GM19468 (cell line): Measurements from ENCODE around the gene TP63.
A peak's percentile ranks its signal among the peaks of the same experiment; 100 is the strongest.
"Not testable (repeated sequence)": the region's sequence is repeated elsewhere in the genome, so short reads cannot be mapped to it uniquely, and the experiment has no call there.

Source experiments
- ATAC-seq: cut with Tn5 transposase; IDR thresholded peaks from one replicate; pipeline ENCODE4 v1.9.1; 2021; ENCODE audit warnings: mild to moderate bottlenecking, moderate library complexity, moderate number of reproducible peaks; ENCODE audit not compliant: unreplicated experiment; ENCODE audit errors: extremely low read depth

The TP63 gene

DNA sequence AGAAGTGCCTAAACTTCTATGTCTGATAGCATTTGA is at the start of gene TP63:
Gene TP63 (plus strand): TSS at position 17 of the 36 bp plus-strand sequence. CDS start 127 bp downstream, outside the sequence.
- ATAC-seq = no peak

DNA sequence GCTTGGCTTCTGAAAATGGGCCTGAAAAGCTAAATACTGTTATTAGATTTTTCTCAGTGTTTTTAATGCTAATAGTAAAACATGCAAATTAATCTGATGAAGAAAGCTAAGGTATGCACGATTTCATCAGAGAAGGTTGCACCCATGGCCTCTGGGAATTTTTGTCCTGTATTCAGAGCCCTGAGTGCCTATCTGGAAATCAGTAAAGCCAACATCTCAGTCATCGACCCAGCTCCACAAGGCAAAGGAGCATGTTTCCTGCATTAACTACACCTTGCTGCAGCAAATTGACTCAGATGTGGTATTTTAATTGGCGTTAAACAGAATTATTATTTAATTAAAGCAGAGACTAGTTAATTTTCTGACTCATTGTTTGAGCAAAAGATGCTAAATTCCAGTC is 49.0 kb upstream of the TP63 start:
- ATAC-seq = no peak

DNA sequence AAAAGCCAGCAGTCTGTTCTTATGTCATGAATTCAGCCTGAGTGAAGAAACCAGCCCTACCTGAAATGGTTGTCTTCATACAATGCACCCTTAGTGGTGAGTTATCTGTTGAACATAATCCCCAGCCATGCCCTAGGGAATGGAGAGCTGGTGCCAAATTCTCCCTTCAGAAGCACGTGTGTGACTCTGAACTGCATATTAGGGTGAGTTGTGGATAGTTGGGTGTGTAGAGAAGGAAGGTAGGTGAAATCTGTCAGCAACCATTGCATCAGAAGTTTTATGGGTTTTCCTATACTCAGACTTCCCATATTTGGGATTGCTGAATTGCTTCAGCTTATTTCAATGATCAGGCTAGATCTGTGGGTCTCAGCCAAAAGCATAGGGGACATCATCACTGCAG is 46.5 kb upstream of the TP63 start:
- no peak for ATAC-seq

DNA sequence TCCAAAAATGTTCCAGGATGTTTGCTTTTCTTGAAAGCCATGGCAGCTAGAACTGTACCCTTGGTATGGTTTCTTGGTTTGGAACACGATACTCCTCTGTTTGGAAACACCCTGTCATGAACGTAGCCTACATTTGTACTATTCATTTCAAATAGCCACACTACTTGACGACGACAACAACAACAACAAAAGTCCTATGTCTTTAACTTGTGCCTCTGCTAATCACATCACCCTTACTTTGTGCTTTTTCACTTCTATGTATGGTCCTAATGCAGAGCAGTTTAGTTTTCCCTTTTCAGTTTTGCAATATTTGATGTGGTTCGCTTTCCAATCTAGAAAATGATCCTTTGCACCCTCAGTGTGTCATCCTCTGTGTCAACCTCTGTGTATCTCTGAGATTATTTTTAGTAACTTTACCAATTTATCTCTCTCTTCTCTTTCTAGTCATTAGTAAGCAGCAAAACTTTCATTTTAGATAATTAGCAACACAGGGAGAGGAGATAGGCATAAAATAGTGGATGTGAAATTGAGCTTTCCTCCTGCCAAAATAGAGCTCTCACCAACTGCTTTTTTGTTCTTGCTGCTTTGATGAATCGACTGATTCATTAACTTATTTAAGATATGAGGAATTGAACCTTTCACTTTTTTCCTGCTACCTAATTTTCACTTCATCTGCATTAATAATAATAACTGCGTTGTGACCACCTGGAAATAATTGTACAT is 44.1 kb upstream of the TP63 start:
- peak; percentile 14 for ATAC-seq

DNA sequence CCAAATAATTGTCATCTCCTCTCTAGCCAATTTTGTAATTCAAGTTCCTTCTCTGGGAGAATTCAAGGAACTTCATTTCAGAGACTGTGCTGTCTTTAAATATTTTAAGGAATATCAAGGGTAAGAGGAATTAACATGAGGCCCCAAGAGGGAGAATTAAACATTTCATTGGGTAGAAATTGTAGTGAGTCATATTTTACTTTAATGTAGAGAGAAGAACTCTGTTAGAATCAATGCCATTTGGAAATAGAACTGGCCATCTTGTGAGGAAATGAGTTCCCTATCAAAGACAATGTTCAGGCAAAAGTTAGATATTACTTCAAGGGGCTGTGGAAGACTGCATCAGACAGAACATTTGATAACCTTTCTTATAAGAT is 43.5 kb upstream of the TP63 start:
- ATAC-seq = no peak

DNA sequence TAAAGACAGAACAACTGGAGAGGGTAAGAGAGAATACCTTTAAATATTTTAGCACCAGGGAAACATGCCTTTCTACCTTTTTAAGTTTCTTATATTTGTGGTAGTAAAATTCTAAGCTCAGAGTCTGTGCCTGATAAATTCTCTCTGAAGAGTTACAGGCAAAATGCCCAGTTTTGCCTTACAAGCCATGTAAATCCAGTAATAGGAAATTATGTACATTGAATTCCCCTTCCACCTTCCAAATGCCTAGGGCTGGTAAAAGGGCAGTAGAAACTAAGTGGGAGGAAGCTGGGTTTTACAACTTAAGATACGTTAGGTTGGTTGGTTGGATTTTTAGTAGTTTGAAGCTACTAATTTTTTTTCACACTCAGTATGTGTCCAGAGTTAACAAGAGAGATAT is 43.1 kb upstream of the TP63 start:
- ATAC-seq = no peak

DNA sequence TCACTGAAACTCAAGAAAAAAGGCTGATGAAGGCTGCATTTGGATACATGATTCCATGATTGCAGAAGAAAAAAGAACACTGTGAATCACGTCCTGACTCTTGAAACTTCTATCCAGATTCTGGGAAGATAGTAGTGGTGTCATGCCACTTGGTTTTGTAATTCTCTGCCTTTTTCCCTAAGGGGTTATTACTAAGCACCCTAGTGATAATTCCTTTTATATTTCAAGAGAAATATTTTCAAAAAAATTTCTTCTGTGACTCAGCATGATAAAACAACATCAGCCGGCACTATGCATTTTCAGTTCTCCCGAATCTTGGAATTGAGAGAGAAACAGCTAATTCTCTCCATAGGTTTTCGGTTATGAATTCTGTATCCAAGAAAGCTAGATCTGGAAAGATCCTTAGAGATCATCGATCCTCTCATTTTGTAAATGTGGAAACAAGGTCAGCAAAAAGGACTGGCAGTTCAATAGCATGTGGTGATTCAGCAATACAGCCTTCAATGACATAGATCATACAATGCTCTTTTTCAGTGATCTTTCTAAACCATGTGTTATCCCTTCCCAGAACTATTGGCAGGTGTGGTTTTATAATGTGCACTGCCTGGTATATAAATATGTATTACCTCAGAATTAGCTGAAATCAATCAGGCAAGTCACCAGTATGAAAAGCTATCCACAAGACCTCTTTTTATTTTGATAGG is 42.6 kb upstream of the TP63 start:
- no peak for ATAC-seq

DNA sequence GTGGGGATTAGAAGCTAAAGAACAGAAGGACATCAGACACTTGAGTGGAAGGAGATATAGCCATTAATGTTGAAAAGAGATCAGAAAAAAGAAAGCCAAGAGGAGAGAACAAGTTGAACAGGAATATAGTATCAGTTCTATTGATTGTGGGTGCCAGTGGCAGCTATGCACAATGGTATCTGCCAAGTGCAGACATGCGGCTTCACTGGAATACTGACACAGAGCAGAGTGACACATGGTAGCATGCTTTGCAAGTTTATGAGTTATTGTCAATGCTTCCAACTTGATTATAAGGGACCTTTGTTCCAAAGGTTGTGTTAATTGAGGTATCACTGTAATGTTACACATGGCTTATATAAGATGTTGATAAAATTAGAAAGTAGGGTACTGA is 42.0 kb upstream of the TP63 start:
- no peak for ATAC-seq

DNA sequence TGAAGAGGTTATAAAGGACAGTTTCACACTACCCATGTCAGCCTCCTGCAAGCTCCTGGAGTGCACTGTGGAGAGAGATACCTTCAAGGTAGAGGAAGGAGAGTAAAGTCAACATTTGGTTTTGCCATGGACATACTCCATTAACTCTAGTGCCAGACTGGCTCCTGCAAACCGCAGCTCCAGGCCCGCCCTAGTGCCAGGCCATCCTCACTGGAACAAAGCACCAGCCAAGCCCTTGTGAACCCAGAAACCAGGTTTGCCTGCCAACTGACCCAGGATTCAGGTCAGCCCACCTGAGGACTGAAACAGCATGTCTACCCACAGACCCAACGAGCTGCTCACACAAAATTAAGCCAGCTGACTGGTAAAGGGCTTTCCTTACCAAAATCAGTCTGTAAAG is 41.0 kb upstream of the TP63 start:
- no peak for ATAC-seq

DNA sequence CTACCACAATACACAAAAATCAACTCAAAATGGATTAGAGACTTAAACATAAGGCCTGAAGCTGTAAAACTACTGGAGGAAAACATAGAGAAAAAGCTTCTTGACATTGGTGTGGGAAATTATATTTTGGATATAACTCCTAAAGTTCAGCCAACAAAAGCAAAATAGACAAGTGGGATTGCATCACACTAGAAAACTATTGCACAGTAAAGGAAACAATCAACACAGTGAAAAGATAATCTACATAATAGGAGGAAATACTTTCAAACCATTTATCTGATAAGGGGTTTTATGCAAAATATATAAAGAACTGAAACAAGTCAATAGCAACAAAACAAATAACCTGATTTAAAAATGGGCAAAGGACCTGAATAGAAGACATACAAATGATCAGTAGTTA is 37.6 kb upstream of the TP63 start:
- ATAC-seq = no peak

DNA sequence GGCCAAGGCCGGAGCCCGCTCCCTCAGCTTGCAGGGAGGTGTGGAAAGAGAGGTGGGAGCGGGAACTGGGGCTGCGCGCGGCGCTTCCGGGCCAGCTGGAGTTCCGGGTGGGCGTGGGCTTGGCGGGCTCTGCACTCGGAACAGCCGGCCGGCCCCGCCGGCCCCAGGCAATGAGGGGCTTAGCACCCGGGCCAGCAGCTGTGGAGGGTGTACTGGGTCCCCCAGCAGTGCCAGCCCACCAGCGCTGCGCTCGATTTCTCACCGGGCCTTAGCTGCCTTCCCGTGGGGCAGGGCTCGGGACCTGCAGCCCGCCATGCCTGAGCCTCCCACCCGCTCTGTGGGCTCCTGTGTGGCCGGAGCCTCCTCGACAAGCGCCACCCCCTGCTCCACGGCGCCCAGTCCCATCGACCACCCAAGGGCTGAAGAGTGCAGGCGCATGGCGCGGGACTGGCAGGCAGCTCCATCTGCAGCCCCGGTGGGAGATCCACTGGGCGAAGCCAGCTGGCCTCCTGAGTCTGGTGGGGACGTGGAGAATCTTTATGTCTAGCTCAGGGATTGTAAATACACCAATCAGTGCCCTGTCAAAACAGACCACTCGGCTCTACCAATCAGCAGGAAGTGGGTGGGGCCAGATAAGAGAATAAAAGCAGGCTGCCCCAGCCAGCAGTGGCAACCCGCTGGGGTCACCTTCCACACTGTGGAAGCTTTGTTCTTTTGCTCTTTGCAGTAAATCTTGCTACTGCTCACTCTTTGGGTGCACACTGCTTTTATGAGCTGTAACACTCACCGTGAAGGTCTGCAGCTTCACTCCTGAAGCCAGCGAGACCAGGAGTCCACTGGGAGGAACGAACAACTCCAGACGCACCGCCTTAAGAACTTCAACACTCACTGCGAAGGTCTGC is 34.9 kb upstream of the TP63 start:
- not testable (repeated sequence) for ATAC-seq

DNA sequence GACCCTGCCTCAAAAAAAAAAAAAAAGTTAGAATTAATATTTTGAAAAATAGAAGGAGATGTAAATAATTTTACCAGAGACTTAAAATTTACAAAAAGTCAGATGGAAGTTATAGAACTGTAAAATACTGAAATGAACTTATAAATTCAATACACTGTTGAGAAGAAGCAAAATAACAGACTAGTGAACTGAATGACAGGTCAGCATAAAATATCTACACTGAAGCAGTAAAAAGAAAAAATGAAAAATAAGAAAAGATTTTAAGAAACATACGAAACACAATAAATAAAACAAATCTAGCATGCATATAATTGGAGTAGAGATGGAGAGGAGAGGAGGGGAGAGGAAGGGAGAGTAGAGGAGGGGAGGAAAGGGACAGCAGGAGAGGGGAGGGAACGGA is 33.3 kb upstream of the TP63 start:
- ATAC-seq = no peak

DNA sequence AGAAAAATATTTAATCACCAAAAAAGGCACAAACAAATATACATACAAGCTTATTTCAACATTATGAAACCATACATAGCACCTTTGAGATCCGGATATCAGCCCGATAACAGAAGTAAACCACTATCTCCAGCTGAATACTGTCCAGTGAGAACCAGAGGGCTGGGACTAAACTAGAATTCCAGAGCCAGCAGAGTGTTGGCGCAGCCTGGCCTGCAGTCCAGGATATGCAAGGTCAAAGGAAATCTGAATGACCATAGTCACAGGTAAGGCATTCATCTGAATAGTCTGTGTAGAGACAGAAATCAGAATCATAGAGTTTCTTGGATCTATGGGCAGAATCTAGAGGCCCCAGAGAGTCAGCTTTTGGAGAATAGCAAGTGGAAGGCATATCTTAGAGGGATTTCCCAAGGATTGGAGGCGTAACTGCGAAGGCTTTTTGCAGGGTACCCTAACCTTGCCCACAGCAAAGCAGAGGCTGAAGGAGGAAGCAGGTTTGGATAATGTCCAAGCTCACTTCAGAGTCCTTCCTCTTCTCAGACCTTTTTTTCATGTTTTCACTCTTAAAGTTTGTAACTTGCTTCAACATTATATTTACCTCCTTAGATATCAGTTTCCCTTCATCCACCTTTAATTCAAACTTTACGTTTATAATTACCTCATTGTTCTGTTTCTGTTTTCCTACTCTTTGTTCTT is 32.5 kb upstream of the TP63 start:
- no peak for ATAC-seq

DNA sequence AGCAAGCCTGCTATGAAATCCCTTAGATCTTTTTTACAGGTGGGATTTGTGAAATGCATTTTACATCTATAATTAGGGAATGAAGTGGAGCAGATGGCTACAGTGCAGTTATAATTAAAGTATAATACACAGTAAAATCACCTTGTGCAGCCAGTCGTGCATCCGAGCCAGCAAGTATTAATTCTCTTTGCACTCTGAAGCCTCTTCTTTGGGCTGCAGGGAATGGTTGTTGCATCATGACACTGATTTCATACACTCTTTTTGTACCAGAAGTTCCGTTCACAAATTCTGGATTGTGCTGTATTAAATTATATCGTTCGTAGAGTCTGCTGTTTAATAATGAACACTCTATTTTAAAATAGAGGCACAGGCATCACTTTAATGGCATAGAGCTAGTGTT is 28.7 kb upstream of the TP63 start:
- no peak for ATAC-seq

DNA sequence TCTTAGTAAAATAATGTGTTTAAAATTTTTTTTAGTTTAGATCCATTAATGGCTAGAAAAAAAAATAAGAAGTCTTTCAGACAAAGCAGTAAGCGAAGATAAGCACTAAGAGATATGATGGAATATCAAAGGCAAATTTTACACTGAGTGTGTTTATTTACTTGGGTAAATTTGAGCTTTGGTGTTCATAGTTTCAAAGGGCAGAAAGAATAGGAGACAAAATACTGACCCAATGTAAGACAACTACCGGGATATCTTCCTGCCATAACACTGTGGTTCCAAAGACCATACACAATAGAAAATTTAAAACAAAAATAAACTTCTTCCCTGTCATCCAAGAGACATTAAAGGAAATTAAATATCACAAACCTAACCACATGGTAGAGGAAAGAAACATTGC is 25.5 kb upstream of the TP63 start:
- ATAC-seq = no peak

DNA sequence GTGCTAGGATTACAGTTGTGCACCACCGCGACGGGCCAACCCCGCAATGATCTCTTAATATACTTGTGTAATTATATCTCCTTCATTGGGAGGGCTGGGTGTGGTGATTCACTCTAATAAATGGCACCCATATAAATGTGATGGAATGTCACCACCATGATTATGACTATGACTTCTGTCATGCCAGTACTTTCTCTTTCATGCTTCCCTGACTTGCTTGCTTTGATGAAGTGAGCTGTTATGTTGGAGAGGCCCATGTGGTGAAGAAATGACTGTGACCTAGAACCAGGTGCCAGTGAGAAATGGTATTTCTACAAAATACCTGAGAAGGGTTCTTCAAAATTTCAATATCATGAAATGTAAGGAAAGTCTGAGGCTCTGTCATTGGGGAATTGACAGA is 24.4 kb upstream of the TP63 start:
- ATAC-seq = no peak

DNA sequence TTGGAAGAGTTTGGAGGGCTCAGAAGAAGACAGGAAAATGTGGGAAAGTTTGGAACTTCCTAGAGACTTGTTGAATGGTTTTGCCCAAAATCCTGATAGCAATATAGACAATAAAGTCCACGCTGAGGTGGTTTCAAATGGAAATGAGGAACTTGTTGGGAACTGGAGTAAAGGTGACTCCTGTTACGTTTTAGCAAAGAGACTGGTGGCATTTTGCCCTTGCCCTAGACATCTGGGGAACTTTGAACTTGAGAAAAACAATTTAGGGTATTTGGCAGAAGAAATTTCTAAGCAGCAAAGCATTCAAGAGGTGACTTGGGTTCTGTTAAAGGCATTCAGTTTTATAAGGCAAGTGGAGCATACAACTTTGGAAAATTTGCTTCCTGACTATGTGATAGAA is 18.5 kb upstream of the TP63 start:
- not testable (repeated sequence) for ATAC-seq

DNA sequence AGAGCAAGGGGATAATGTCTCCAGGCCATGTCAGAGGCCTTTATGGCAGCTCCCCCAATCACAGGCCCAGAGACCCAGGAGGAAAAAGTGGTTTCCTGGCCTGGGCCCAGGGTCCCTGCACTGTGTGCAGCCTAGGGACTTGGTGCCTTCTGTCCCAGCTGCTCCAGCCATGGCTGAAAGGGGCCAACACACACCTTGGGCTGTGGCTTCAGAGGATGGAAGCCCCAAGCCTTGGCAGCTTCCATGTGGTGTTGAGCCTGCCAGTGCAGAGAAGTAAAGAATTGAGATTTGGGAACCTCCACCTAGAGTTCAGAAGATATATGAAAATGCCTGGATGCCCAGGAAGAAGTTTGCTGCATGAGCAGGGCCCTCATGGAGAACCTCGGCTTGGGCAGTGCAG is 18.1 kb upstream of the TP63 start:
- ATAC-seq = no peak

DNA sequence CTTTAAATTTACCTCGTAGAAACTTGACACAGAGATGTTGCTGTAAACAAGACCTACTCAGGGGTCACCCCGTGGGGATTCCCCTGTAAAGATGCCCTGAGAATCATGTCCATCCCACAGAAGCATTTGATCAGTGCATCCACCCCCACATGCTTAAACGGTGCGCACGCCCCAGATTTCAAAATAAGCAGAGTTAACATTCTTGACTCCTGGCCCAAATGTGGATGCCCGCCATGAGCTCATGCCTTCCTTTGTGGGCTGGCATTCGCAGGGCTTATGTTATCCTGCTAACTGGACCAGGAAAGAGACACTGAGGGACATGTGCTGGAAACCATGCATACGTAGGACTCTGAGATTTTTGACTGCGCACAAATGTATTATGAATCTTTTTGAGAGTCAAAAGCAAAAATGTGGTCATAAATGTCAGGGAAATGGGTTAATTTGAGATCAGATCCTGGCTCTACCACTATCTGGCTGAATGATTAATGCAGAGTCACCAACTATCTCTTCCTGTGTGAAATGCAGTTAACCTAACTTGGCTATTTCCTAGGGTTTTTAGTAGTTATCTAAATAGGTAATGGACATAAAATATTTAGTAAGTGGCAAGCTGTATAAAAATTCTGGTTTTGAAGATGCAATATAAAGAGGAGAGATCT is 9.1 kb upstream of the TP63 start:
- ATAC-seq = no peak

DNA sequence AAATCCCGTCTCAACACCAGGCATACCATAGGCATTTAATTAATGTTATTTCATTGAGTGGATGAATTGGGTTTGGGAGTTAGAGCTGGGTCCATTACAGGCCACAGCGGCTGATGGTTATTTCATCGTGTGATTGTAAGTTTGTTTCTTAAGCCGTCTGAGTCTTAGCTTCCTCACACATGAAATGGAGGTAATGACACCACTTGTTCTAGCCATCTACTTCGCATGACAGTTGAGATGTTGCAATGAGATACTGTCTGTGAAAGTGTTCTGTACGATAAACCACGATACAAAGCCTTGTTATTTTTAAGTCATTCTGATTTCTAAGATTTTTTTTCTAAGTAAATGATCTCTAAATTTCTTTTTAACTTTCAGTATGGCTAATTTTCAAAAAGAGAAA is 8.6 kb upstream of the TP63 start:
- ATAC-seq = no peak

DNA sequence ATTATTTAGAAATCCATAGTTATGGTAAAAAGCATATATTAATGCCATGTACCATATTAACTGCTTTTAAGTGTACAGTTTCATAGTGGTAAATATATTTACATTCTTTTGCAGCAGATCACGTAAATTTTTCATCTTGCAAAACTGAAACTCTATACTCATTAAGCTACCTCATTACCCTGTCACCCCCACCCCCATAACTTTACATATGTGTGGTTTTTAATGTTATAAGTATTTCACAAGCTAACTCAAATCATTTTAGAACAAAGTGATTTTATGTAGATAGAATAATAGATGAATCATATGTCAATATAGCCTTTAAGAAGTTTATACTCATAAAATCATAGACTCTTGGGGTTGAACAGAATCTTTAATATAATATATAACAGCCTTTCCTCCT is 7.1 kb upstream of the TP63 start:
- ATAC-seq = no peak
